Endothelial cell of umbilical vein (primary cell): ENCODE data around the gene TRIP11. TPM values are rescaled to one million over a fixed set of nuclear protein-coding genes. Genes with fewer than 3 reads are reported as not detected.

ENCODE experiments used
- BruUV-seq: library from RNA; stranded (reverse); fragments of 400-500 nt; replicated peaks from 2 replicates; lab custom pipeline; 2021; lab: Mats Ljungman, UMichigan
- CTCF ChIA-PET: fragments of 300-600, 350-600 bp; sonication (Branson Sonifier 250); formaldehyde crosslinking; loops from one replicate; lab custom pipeline; 2021; ENCODE audit warnings: antibody characterized with exemption, inconsistent platforms; lab: Charles Lee
- POLR2A ChIA-PET: fragments of 300-600, 350-600 bp; sonication (Branson Sonifier 250); formaldehyde crosslinking; loops from one replicate; lab custom pipeline; 2021; ENCODE audit warnings: antibody characterized with exemption, inconsistent platforms; lab: Charles Lee
- DNase-seq: peaks from one replicate; pipeline ENCODE4 v3.0.0-alpha.2; 2011; ENCODE audit warnings: low read depth, low spot score
- FAIRE-seq: peaks from 2 replicates; lab custom pipeline; 2011; peaks lifted over from hg19 to GRCh38; lab: Jason Lieb, UNC
- H2AFZ ChIP-seq: 2 replicates; pipeline ENCODE4 v1.6.0; 2012; ENCODE audit warnings: low read depth, low read length, control low read depth, inconsistent platforms
- H3K27ac ChIP-seq: 2 replicates; pipeline ENCODE4 v1.5.1; 2011; ENCODE audit warnings: low read depth, mild to moderate bottlenecking, control low read depth, low read length, moderate library complexity; ENCODE audit not compliant: insufficient read depth
- H3K27me3 ChIP-seq, 2 experiments: 2 replicates each; pipeline versions ENCODE4 v1.6.0 to v1.6.1; 2011; ENCODE audit warnings: low read length in 2 of 2, mixed read lengths in 1 of 2; ENCODE audit not compliant: control insufficient read depth in 2 of 2, insufficient read depth in 2 of 2
- H3K36me3 ChIP-seq, 2 experiments: 2 replicates in 1 of 2; 3 replicates in 1 of 2; pipeline ENCODE4 v1.5.1; 2011; ENCODE audit warnings: low read length in 2 of 2, mild to moderate bottlenecking in 1 of 2, moderate library complexity in 1 of 2; ENCODE audit not compliant: control insufficient read depth in 2 of 2, insufficient read depth in 2 of 2; ENCODE audit errors: extremely low read depth in 1 of 2
- H3K4me1 ChIP-seq: 3 replicates; pipeline ENCODE4 v1.5.1; 2011; ENCODE audit warnings: mild to moderate bottlenecking, low read length; ENCODE audit not compliant: control insufficient read depth, insufficient read depth; ENCODE audit errors: extremely low read depth
- H3K4me2 ChIP-seq: 2 replicates; pipeline ENCODE4 v1.6.1; 2011; ENCODE audit warnings: low read length, control low read depth, mixed read lengths; ENCODE audit not compliant: insufficient read depth
- H3K4me3 ChIP-seq, 3 experiments: fragments of 200-600 bp in 1 of 3; sonication (generic), shearing (Covaris generic) in 1 of 3; replicated peaks in 1 of 3; 2 replicates each; pipeline ENCODE4 v1.5.1; 2011 to 2016; ENCODE audit warnings: control low read depth in 3 of 3, low read length in 3 of 3, mild to moderate bottlenecking in 2 of 3, inconsistent platforms in 1 of 3, low read depth in 1 of 3, moderate library complexity in 1 of 3; ENCODE audit not compliant: insufficient read depth in 1 of 3
- H3K79me2 ChIP-seq: 2 replicates; pipeline ENCODE4 v1.6.0; 2012; ENCODE audit warnings: low read length, inconsistent platforms; ENCODE audit not compliant: control insufficient read depth, insufficient read depth
- H3K9ac ChIP-seq: replicated peaks from 2 replicates; pipeline ENCODE3; 2011; ENCODE audit warnings: low read length, control low read depth; ENCODE audit not compliant: insufficient read depth; ENCODE audit errors: extremely low read depth
- H3K9me1 ChIP-seq: replicated peaks from 3 replicates; pipeline ENCODE4 v1.6.0; 2011; ENCODE audit warnings: mild to moderate bottlenecking, low read length; ENCODE audit not compliant: control insufficient read depth, insufficient read depth; ENCODE audit errors: extremely low read depth
- H3K9me3 ChIP-seq: replicated peaks from 2 replicates; pipeline ENCODE4 v1.5.1; 2012; ENCODE audit warnings: low read length, inconsistent platforms; ENCODE audit not compliant: control insufficient read depth, insufficient read depth
- H4K20me1 ChIP-seq: replicated peaks from 2 replicates; pipeline ENCODE3; 2011; ENCODE audit warnings: mild to moderate bottlenecking, low read length; ENCODE audit not compliant: control insufficient read depth, insufficient read depth; ENCODE audit errors: extremely low read depth
- EZH2 ChIP-seq: IDR thresholded peaks from 2 replicates; pipeline ENCODE4 v1.6.1; 2012; ENCODE audit warnings: borderline replicate concordance, low read depth, mild to moderate bottlenecking, moderate library complexity, low read length, inconsistent platforms; ENCODE audit not compliant: severe bottlenecking
- FOS ChIP-seq: IDR thresholded peaks from 2 replicates; pipeline ENCODE4 v1.6.1; 2011; ENCODE audit warnings: mild to moderate bottlenecking, low read length, moderate library complexity, borderline replicate concordance; ENCODE audit not compliant: insufficient read depth
- GATA2 ChIP-seq: IDR thresholded peaks from 2 replicates; pipeline ENCODE4 v1.7.0; 2011; ENCODE audit warnings: low read depth, mild to moderate bottlenecking, moderate library complexity, mixed read lengths, low read length; ENCODE audit not compliant: insufficient read length, insufficient read depth
- JUN ChIP-seq: IDR thresholded peaks from 2 replicates; pipeline ENCODE4 v1.6.1; 2011; ENCODE audit warnings: borderline replicate concordance, low read depth; ENCODE audit not compliant: insufficient read length, insufficient read depth
- POLR2AphosphoS5 ChIP-seq: IDR thresholded peaks from 2 replicates; pipeline ENCODE4 v1.6.1; 2012; ENCODE audit warnings: low read depth, mild to moderate bottlenecking, control low read depth, low read length, moderate library complexity; ENCODE audit not compliant: insufficient read depth
- dilution Hi-C: fragments of 300-500 bp; cut with MboI; formaldehyde crosslinking; loops from one replicate; pipeline ENCODE4 v1.15.0; 2019; ENCODE audit warnings: low sequenced_read_pairs; ENCODE audit not compliant: extremely low pct_ligation_motif_present
- intact Hi-C: fragments of 100-400 bp; cut with micrococcal nuclease; formaldehyde crosslinking; loops from one replicate; pipeline ENCODE4 v1.10.0; 2022
- polyA plus RNA-seq, 4 experiments: library from polyadenylated mRNA; depleted of rRNA in 3 of 4; stranded (reverse) in 3 of 4; unstranded in 1 of 4; fragments of >200 nt; gene quantifications; 2 replicates each; pipeline versions ENCODE4 v1.2.1 to v1.2.3, GENCODE V29; 2011 to 2012; ENCODE audit warnings: missing spikeins in 1 of 4
- total RNA-seq: library from RNA; stranded (reverse); gene quantifications from 2 replicates; pipeline ENCODE4 v1.2.3, GENCODE V29; 2021
- TF ChIP-seq, protein P1 (sequence below), 2 donors: IDR thresholded peaks; 1 replicate in 1 of 2; 2 replicates in 1 of 2; pipeline ENCODE4 v1.5.1; 2011; ENCODE audit warnings: low read length in 2 of 2, mild to moderate bottlenecking in 2 of 2, moderate library complexity in 2 of 2, control low read depth in 1 of 2, inconsistent platforms in 1 of 2, low read depth in 1 of 2; ENCODE audit not compliant: insufficient read depth in 1 of 2; ENCODE audit errors: extremely low read depth in 1 of 2
- TF ChIP-seq, protein P2 (sequence below): IDR thresholded peaks from 2 replicates; pipeline ENCODE4 v1.6.1; 2011; ENCODE audit not compliant: insufficient read depth, insufficient read length

TRIP11 gene
- total and polyA plus RNA-seq, 2 donors (not counting 3 experiments of a cell fraction or from before 2014, with no cell fraction given): 7.0 to 58.0 TPM

DNA sequence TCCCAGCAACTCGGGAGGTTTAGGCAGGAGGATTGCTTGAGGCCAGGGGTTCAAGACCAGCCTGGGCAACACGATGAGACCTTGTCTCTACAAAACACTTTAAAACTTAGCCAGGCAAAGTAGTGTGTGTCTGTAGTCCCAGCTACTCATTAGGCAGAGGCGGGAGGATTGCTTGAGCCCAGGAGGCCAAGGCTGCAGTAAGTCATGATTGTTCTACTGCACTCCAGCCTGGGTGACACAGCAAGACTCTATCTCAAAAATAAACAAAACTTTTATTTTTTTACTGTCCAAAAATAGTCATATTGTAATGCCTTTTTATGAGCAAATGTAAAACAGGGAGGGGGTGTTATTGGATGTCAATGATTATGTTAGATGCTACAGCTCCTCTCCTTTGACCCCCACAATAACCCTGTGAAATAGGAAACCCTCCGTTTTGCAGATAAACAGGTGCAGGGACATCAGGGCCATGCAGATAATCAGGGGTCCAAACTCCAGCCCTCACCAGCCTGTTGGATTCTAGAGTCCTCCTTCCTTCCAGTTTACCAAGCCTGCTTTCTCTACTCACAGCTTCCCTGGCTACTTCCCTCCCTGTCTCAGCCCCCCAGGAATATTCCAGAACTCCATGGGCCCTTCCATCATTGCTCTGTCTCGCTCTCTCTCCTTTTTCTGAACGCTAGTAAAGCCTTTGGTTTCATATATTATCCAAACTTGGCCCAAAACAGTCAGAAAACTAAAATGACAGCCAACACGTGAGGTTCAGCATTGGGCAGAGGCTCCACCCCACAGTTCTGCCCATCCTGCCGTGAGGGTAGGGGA is 86.5 kb downstream of the TRIP11 start:
- Histone ChIP-seq H3K4me3 (no peak overlapping the region), H3K79me2 (no peaks in the 10 kb centered on the region), H2AFZ (no peak overlapping the region), H3K9ac (no peak overlapping the region), H3K36me3 (no peaks in the 10 kb centered on the region), H3K9me1 (no peaks in the 10 kb centered on the region), H4K20me1 (no peaks in the 10 kb centered on the region), H3K9me3 (no peaks in the 10 kb centered on the region), H3K27me3 (peaks cover 0 to 3% of the 10 kb centered on the region in 2 experiments), H3K4me1 (no peaks in the 10 kb centered on the region), H3K27ac (no peak overlapping the region), H3K4me2 (no peak overlapping the region)
- no peak for DNase-seq
- dilution Hi-C loops (no loop called here), intact Hi-C loops (no loop called here)
- TF ChIP-seq GATA2 (no peak), POLR2AphosphoS5 (no peak), EZH2 (no peak), FOS (no peak), JUN (no peak)
- TF ChIP-seq, protein P1, sequence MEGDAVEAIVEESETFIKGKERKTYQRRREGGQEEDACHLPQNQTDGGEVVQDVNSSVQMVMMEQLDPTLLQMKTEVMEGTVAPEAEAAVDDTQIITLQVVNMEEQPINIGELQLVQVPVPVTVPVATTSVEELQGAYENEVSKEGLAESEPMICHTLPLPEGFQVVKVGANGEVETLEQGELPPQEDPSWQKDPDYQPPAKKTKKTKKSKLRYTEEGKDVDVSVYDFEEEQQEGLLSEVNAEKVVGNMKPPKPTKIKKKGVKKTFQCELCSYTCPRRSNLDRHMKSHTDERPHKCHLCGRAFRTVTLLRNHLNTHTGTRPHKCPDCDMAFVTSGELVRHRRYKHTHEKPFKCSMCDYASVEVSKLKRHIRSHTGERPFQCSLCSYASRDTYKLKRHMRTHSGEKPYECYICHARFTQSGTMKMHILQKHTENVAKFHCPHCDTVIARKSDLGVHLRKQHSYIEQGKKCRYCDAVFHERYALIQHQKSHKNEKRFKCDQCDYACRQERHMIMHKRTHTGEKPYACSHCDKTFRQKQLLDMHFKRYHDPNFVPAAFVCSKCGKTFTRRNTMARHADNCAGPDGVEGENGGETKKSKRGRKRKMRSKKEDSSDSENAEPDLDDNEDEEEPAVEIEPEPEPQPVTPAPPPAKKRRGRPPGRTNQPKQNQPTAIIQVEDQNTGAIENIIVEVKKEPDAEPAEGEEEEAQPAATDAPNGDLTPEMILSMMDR (IDR thresholded peaks at IDR 0.05; ENCODE audit: extremely low read depth in 1 of 2, insufficient read depth in 1 of 2, low read depth in 1 of 2, low read length in 2 of 2): no peak
- TF ChIP-seq, protein P2, sequence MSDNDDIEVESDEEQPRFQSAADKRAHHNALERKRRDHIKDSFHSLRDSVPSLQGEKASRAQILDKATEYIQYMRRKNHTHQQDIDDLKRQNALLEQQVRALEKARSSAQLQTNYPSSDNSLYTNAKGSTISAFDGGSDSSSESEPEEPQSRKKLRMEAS: no peak
- CTCF ChIA-PET: no interaction called here
- POLR2A ChIA-PET: no interaction called here
- no TSS peak for BruUV-seq
- no peak for FAIRE-seq
